Calu3 (cell line): ENCODE results near the gene DLEC1. TPM values are rescaled to one million over a fixed set of nuclear protein-coding genes. Genes with fewer than 3 reads are reported as not detected.

Experiments used
- BruUV-seq: library from RNA; stranded (reverse); fragments of 400-500 nt; replicated peaks from 2 replicates; lab custom pipeline; 2021; lab: Mats Ljungman, UMichigan
- CTCF ChIA-PET: fragments of 300-600 bp; sonication (Branson Sonifier 250); formaldehyde crosslinking; loops from one replicate; lab custom pipeline; 2022; ENCODE audit warnings: antibody characterized with exemption; lab: Charles Lee
- DNase-seq: peaks from one replicate; pipeline ENCODE4 v3.0.0; 2022
- H3K27ac Mint-ChIP-seq: one replicate; pipeline ENCODE4 v1.8.0; 2022; ENCODE audit warnings: mixed read lengths; ENCODE audit not compliant: unreplicated experiment
- H3K27me3 Mint-ChIP-seq: one replicate; pipeline ENCODE4 v1.8.0; 2022; ENCODE audit warnings: mixed read lengths; ENCODE audit not compliant: unreplicated experiment
- H3K36me3 Mint-ChIP-seq: one replicate; pipeline ENCODE4 v1.8.0; 2022; ENCODE audit warnings: mild to moderate bottlenecking, moderate library complexity, mixed read lengths; ENCODE audit not compliant: insufficient read depth, unreplicated experiment
- H3K4me1 Mint-ChIP-seq: one replicate; pipeline ENCODE4 v1.8.0; 2022; ENCODE audit warnings: mild to moderate bottlenecking, low read depth, mixed read lengths; ENCODE audit not compliant: unreplicated experiment
- H3K4me3 Mint-ChIP-seq: one replicate; pipeline ENCODE4 v1.8.0; 2022; ENCODE audit warnings: mild to moderate bottlenecking, low read depth, moderate library complexity, mixed read lengths; ENCODE audit not compliant: unreplicated experiment
- H3K9me3 Mint-ChIP-seq: one replicate; pipeline ENCODE4 v1.8.0; 2022; ENCODE audit warnings: low read depth, mixed read lengths; ENCODE audit not compliant: unreplicated experiment
- intact Hi-C: fragments of 100-400 bp; cut with micrococcal nuclease; formaldehyde crosslinking; loops from one replicate; pipeline ENCODE4 v1.10.0; 2022; ENCODE audit not compliant: unreplicated experiment
- total RNA-seq: library from RNA; stranded (reverse); gene quantifications from 2 replicates; pipeline ENCODE4 v1.2.3, GENCODE V29; 2022
- TF ChIP-seq, protein P1 (sequence below): fragments of 200-600 bp; IDR thresholded peaks from one replicate; pipeline ENCODE4 v1.8.0; 2022; ENCODE audit warnings: antibody characterized with exemption; ENCODE audit not compliant: unreplicated experiment

DLEC1 gene
- total RNA-seq, 1 experiment from 2014 or later = 0.28 TPM

DNA sequence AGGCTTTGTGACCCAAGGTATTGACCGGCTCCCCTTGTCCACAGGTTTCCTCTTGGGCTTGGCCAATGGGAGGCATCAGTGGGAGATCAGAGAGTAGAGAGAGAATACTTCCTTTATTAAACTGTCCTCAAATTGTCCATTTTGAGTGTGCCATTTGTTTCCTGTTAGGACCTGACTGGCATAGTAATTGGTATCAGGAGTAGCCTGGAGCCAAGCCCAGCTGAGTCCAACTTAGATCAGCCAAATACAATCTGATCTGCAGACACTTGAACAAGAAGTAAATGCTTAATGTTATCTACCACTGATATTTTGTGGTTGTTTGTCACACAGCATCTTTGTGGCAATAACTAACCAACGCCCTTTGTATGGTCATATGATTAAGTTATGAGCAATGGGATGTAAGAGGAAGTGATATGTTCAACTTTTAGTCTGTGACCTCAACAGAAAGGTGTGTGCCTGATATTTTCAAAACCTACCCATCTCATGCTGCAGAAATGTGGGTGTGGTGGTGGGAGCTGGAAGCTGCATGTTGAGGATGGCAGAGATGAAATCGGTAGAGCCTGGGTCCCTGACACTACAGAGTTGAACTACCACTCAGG lies 112.8 kb downstream of the DLEC1 start:
- CTCF ChIA-PET = interaction anchor here (0.6 to 1.8 kb wide), 3 partner anchors 13 to 104 kb away, joined by 3 to 17 read pairs (median 4); partner anchors contain the start of gene OXSR1
- Mint-ChIP-seq H3K9me3 (peaks cover 6% of the 10 kb centered on the region), H3K27ac (peak overlapping the region; percentile 91), H3K4me1 (peaks cover 30% of the 10 kb centered on the region), H3K4me3 (no peak overlapping the region), H3K27me3 (no peaks in the 10 kb centered on the region), H3K36me3 (peaks cover 11% of the 10 kb centered on the region)
- BruUV-seq = no TSS peak
- intact Hi-C loops = no loop called here
- TF ChIP-seq, protein P1, sequence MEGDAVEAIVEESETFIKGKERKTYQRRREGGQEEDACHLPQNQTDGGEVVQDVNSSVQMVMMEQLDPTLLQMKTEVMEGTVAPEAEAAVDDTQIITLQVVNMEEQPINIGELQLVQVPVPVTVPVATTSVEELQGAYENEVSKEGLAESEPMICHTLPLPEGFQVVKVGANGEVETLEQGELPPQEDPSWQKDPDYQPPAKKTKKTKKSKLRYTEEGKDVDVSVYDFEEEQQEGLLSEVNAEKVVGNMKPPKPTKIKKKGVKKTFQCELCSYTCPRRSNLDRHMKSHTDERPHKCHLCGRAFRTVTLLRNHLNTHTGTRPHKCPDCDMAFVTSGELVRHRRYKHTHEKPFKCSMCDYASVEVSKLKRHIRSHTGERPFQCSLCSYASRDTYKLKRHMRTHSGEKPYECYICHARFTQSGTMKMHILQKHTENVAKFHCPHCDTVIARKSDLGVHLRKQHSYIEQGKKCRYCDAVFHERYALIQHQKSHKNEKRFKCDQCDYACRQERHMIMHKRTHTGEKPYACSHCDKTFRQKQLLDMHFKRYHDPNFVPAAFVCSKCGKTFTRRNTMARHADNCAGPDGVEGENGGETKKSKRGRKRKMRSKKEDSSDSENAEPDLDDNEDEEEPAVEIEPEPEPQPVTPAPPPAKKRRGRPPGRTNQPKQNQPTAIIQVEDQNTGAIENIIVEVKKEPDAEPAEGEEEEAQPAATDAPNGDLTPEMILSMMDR = no peak
- DNase-seq = peak; percentile 51

DNA sequence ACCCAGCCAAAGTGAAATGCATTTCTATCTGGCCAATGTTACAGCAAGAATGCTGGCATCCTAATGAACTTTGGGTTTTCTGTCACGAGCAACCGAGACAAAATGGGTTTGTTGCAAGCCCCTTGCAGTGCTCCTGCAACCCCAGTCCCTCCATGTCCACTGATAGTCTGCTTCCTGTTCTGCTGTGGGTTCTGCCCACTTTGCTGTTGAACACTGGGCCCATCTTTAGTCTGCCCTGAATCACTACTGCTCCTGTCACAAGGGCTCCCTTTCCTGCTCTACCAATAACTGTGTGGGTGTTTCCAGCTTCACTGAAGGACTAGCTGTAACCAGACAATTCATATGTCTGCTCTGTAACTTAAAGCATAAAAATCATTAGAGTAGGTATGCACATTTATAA lies 113.6 kb downstream of the DLEC1 start:
- no TSS peak for BruUV-seq
- H3K4me1 Mint-ChIP-seq = peaks cover 30% of the 10 kb centered on the region
- H3K9me3 Mint-ChIP-seq = no peaks in the 10 kb centered on the region
- H3K4me3 Mint-ChIP-seq = no peak overlapping the region
- intact Hi-C loops = no loop called here
- CTCF ChIA-PET = interaction anchor here (0.6 to 1.8 kb wide), 2 partner anchors 13 to 103 kb away, joined by 4 to 17 read pairs; partner anchors contain the start of gene OXSR1
- H3K27me3 Mint-ChIP-seq = no peaks in the 10 kb centered on the region
- peaks cover 11% of the 10 kb centered on the region for H3K36me3 Mint-ChIP-seq
- TF ChIP-seq, protein P1 = no peak
- no peak for DNase-seq
- peak overlapping the region; percentile 83 for H3K27ac Mint-ChIP-seq

DNA sequence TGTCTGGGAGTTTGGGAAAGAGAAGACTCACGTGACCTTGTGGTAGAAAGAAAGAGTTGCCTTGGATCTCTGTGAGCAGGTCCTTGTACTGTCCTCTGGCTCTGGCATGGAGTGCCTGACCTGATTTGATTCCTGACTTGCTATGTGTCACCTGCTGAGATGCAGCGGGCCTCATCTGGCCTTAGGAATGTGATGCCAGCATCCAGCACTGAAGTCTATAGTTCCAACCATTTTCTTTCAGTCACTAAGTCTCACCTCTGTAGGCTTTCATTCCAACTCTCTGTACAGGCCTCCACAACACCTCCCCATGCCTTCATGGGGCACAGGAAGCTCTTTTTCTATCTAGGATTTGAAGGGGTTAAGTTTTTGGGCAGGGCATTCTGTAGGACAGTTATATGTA lies 114.2 kb downstream of the DLEC1 start:
- Mint-ChIP-seq H3K9me3 (no peaks in the 10 kb centered on the region), H3K27me3 (no peaks in the 10 kb centered on the region), H3K4me1 (peaks cover 30% of the 10 kb centered on the region), H3K27ac (peak overlapping the region; percentile 83), H3K4me3 (no peak overlapping the region), H3K36me3 (peaks cover 11% of the 10 kb centered on the region)
- intact Hi-C loops = no loop called here
- CTCF ChIA-PET = interaction anchor here (0.9 to 2.4 kb wide), 2 partner anchors 10 to 12 kb away, joined by 4 to 10 read pairs; partner anchors contain the start of gene OXSR1
- TF ChIP-seq, protein P1 = no peak
- BruUV-seq = no TSS peak
- no peak for DNase-seq

DNA sequence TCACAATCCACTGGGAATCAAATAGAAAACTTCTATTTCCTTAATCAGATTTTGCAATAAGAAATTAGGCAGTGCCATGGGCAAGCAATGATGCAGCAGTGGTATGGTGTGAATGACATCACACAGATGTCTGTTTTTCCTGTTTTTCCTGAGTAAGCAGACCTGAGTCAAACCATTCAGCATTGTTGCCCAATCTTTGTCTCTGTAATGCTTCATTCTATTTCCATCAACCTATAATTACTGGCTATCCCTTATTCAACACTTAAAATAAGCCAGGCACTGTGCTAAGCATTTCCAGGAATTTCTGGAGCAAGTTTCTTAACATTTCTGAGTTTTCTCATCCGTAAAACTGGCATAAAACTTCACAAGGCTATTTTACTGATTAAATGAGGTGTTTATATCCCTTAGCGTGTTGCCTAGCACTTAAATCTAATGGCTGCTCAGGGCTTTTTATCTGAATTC lies 115.1 kb downstream of the DLEC1 start:
- no peak overlapping the region for H3K4me3 Mint-ChIP-seq
- H3K36me3 Mint-ChIP-seq = peaks cover 11% of the 10 kb centered on the region
- no peaks in the 10 kb centered on the region for H3K9me3 Mint-ChIP-seq
- peaks cover 30% of the 10 kb centered on the region for H3K4me1 Mint-ChIP-seq
- peak; percentile 54 for DNase-seq
- H3K27me3 Mint-ChIP-seq = no peaks in the 10 kb centered on the region
- intact Hi-C loops = no loop called here
- peak overlapping the region; percentile 83 for H3K27ac Mint-ChIP-seq
- CTCF ChIA-PET = interaction anchor here (0.9 to 2.4 kb wide), 2 partner anchors 9 to 11 kb away, joined by 4 to 10 read pairs; partner anchors contain the start of gene OXSR1
- no TSS peak for BruUV-seq
- TF ChIP-seq, protein P1 = no peak
